Measurements from ENCODE around the gene KIF16B.

KIF16B gene, protein sequence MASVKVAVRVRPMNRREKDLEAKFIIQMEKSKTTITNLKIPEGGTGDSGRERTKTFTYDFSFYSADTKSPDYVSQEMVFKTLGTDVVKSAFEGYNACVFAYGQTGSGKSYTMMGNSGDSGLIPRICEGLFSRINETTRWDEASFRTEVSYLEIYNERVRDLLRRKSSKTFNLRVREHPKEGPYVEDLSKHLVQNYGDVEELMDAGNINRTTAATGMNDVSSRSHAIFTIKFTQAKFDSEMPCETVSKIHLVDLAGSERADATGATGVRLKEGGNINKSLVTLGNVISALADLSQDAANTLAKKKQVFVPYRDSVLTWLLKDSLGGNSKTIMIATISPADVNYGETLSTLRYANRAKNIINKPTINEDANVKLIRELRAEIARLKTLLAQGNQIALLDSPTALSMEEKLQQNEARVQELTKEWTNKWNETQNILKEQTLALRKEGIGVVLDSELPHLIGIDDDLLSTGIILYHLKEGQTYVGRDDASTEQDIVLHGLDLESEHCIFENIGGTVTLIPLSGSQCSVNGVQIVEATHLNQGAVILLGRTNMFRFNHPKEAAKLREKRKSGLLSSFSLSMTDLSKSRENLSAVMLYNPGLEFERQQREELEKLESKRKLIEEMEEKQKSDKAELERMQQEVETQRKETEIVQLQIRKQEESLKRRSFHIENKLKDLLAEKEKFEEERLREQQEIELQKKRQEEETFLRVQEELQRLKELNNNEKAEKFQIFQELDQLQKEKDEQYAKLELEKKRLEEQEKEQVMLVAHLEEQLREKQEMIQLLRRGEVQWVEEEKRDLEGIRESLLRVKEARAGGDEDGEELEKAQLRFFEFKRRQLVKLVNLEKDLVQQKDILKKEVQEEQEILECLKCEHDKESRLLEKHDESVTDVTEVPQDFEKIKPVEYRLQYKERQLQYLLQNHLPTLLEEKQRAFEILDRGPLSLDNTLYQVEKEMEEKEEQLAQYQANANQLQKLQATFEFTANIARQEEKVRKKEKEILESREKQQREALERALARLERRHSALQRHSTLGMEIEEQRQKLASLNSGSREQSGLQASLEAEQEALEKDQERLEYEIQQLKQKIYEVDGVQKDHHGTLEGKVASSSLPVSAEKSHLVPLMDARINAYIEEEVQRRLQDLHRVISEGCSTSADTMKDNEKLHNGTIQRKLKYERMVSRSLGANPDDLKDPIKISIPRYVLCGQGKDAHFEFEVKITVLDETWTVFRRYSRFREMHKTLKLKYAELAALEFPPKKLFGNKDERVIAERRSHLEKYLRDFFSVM (N-terminal part only)
- long read RNA-seq, partial matches to known transcripts, result 22 of 24 reads
- long read RNA-seq, other reads (novel, unspliced or antisense), result 2 of 24 reads

GRCh38 chr20:16573001-16573965 lies at the start of gene KIF16B:
TSS of gene KIF16B (minus strand) at chr20:16573448. CDS start at chr20:16573275, 173 bp downstream.
- Histone ChIP-seq H3K27ac (replicated peaks) (no peak within 1 kb of the TSS), H3K27me3 (ENCODE audit: insufficient read depth, poor library complexity, severe bottlenecking) (peaks cover 21% of the 10 kb centered on the region), H3K4me3 (replicated peaks; ENCODE audit: insufficient read depth, low read length) (peak within 1 kb of the TSS; percentile 18; the same call in 1 of the 2 replicates)
- no peak for TF ChIP-seq SPI1 (IDR thresholded peaks at IDR 0.05; ENCODE audit: borderline replicate concordance, low read depth)
- no peak for TF ChIP-seq CTCF (IDR thresholded peaks at IDR 0.05; ENCODE audit: insufficient read depth, low read length)
- no peak for TF ChIP-seq POLR2AphosphoS5 (IDR thresholded peaks at IDR 0.05; ENCODE audit: low read depth)
- no peak for TF ChIP-seq GABPA (IDR thresholded peaks at IDR 0.05; ENCODE audit: low read depth)
- TF ChIP-seq REST (IDR thresholded peaks at IDR 0.05; ENCODE audit: insufficient replicate concordance, low read depth), result no peak
- DNase-seq (ENCODE audit: low read depth in 1 of 2, low spot score in 1 of 2), result peak; percentile 2 to 8

- no peak overlapping the region for H3K27ac ChIP-seq (replicated peaks)
These were observed 49.3 kb upstream of the KIF16B start for GRCh38 chr20:16622501-16622900.

More at GRCh38 chr20:16622501-16622900, 49.3 kb upstream of the KIF16B start:
- DNase-seq (ENCODE audit: low read depth in 1 of 2, low spot score in 1 of 2), result no peak
- TF ChIP-seq REST (IDR thresholded peaks at IDR 0.05; ENCODE audit: insufficient replicate concordance, low read depth), result no peak
- TF ChIP-seq CTCF (IDR thresholded peaks at IDR 0.05; ENCODE audit: insufficient read depth, low read length), result no peak
- TF ChIP-seq GABPA (IDR thresholded peaks at IDR 0.05; ENCODE audit: low read depth), result no peak
- no peak for TF ChIP-seq SPI1 (IDR thresholded peaks at IDR 0.05; ENCODE audit: borderline replicate concordance, low read depth)
- TF ChIP-seq POLR2AphosphoS5 (IDR thresholded peaks at IDR 0.05; ENCODE audit: low read depth), result no peak
- no peaks in the 10 kb centered on the region for H3K27me3 ChIP-seq (ENCODE audit: insufficient read depth, poor library complexity, severe bottlenecking)
- H3K4me3 ChIP-seq (replicated peaks; ENCODE audit: insufficient read depth, low read length), result no peak overlapping the region
